C4-2B (cell line): ENCODE results near the gene DMAC2.

Experiments used
- CTCF ChIP-seq: fragments of 450-650 bp; conservative IDR thresholded peaks from 2 replicates; pipeline ENCODE4 v1.5.1; 2017; ENCODE audit warnings: mild to moderate bottlenecking
- ZFX ChIP-seq: fragments of 450-650 bp; IDR thresholded peaks from 2 replicates; pipeline ENCODE4 v1.6.1; 2017

GRCh38 chr19:41441321-41441945, 1.7 kb upstream of the DMAC2 start:
- no peak for TF ChIP-seq CTCF
- TF ChIP-seq ZFX, result no peak
